HCT116 (cell line): ENCODE data around the gene JUN.

Experiments used
- SIN3A ChIP-seq: IDR thresholded peaks from 2 replicates; pipeline ENCODE4 v1.6.1; 2012; ENCODE audit warnings: low read depth
- ZNF274 ChIP-seq: fragments of 200-500 bp; sonication (Bioruptor generic); IDR thresholded peaks from 2 replicates; pipeline ENCODE4 v1.6.1; 2014; ENCODE audit warnings: mild to moderate bottlenecking, low read depth, low read length, inconsistent platforms
- TF ChIP-seq, protein P1 (sequence below): IDR thresholded peaks from 2 replicates; pipeline ENCODE4 v1.6.1; 2012; ENCODE audit warnings: low read depth

DNA sequence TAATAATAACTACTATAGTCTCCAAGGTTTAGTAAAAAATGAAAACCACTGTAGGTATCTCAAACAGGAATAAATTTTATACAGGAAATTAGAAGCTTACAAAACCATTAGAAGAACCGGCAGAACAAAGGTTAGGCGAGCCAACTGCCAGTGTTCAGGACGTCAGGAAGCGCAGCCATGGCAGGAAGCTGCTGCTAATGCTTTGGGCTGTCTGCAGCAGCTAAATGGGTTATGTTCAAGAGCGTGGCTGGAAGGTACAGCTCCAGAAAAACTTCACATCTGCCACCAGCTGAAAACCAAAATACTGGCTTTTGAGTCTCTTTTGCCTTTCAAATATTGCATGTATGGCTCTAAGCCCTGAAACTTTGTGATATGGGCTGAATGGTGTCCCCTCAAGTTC is 48.3 kb downstream of the JUN start:
- TF ChIP-seq ZNF274: no peak
- TF ChIP-seq, protein P1, sequence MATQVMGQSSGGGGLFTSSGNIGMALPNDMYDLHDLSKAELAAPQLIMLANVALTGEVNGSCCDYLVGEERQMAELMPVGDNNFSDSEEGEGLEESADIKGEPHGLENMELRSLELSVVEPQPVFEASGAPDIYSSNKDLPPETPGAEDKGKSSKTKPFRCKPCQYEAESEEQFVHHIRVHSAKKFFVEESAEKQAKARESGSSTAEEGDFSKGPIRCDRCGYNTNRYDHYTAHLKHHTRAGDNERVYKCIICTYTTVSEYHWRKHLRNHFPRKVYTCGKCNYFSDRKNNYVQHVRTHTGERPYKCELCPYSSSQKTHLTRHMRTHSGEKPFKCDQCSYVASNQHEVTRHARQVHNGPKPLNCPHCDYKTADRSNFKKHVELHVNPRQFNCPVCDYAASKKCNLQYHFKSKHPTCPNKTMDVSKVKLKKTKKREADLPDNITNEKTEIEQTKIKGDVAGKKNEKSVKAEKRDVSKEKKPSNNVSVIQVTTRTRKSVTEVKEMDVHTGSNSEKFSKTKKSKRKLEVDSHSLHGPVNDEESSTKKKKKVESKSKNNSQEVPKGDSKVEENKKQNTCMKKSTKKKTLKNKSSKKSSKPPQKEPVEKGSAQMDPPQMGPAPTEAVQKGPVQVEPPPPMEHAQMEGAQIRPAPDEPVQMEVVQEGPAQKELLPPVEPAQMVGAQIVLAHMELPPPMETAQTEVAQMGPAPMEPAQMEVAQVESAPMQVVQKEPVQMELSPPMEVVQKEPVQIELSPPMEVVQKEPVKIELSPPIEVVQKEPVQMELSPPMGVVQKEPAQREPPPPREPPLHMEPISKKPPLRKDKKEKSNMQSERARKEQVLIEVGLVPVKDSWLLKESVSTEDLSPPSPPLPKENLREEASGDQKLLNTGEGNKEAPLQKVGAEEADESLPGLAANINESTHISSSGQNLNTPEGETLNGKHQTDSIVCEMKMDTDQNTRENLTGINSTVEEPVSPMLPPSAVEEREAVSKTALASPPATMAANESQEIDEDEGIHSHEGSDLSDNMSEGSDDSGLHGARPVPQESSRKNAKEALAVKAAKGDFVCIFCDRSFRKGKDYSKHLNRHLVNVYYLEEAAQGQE: no peak
- TF ChIP-seq SIN3A: no peak
